ENCODE measurements around the gene TXNDC8.

DNA sequence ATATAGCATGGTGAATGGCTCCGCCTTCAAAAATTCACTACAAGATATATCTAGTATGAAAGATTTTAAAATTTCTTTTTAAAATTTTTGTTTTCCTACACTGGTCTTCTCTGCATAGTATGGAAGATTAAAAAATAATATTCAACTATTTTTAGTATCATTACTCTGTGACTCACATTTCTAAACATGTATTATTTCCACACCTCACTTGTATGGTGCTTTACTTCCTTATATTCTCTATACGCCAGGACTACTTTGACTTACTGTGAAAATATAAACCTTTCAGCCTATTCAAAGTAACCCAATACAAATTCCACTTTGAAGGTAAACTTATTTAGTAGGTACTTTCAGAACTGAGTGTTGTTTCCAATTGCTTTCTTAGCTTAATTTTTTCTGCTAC is 26.8 kb upstream of the TXNDC8 start:
- TF ChIP-seq ZNF121 (CRISPR knock-in tag; IDR thresholded peaks at IDR 0.05) (no peak), POLR2A (IDR thresholded peaks at IDR 0.05; ENCODE audit: insufficient read depth in 1 of 2, low read depth in 2 of 2, low read length in 2 of 2) (no peak), TCF7L2 (IDR thresholded peaks at IDR 0.05; ENCODE audit: low read depth, low read length) (no peak), TP53 (CRISPR knock-in tag; conservative IDR thresholded peaks at IDR 0.05) (no peak), NR2F6 (IDR thresholded peaks at IDR 0.05) (no peak), NR2F6 (CRISPR knock-in tag; IDR thresholded peaks at IDR 0.05) (no peak), SP1 (IDR thresholded peaks at IDR 0.05) (no peak), SP1 (CRISPR knock-in tag; IDR thresholded peaks at IDR 0.05) (no peak), ZNF660 (CRISPR knock-in tag; IDR thresholded peaks at IDR 0.05; ENCODE audit: borderline replicate concordance, low read depth) (no peak), ZNF713 (CRISPR knock-in tag; IDR thresholded peaks at IDR 0.05) (no peak)

Data from HepG2 (cell line).